Peyer's patch (tissue), 4 donors: ENCODE results near the gene KRT71.

Experiments
- CTCF ChIP-seq, 6 experiments: fragments of 450-650 bp in 4 of 6; fragments of 200-600 bp in 2 of 6; sonication (generic) in 1 of 6; IDR thresholded peaks; one replicate each; pipeline ENCODE4 v1.5.1; 2017 to 2019; ENCODE audit warnings: antibody characterized with exemption in 6 of 6, mild to moderate bottlenecking in 3 of 6, moderate library complexity in 1 of 6
- POLR2A ChIP-seq, 2 donors: fragments of 450-650 bp; IDR thresholded peaks; one replicate each; pipeline ENCODE4 v1.5.1; 2017; ENCODE audit warnings: antibody characterized with exemption in 2 of 2, mild to moderate bottlenecking in 2 of 2, moderate library complexity in 2 of 2

GRCh38 chr12:52497975-52498374 lies 55.0 kb downstream of the KRT71 start:
- no peak for TF ChIP-seq CTCF (IDR thresholded peaks at IDR 0.05)
- no peak for TF ChIP-seq POLR2A (IDR thresholded peaks at IDR 0.05)
